Gastrocnemius medialis (tissue), 4 donors: ENCODE measurements around the gene LRP1. TPM values are rescaled to one million over a fixed set of nuclear protein-coding genes. Genes with fewer than 3 reads are reported as not detected.

Experiments used
- ATAC-seq, 2 donors: fragments of 150-250 bp; one replicate each; pipeline ENCODE4 v1.9.1; 2016
- DNase-seq, 2 donors: peaks; one replicate each; pipeline ENCODE4 v3.0.0-alpha.2; 2019
- H3K27ac ChIP-seq, 4 donors: fragments of 200-600 bp; sonication (generic); 1 replicate in 1 of 4; 2 replicates in 3 of 4; pipeline ENCODE4 v1.5.1; 2016 to 2018; ENCODE audit warnings: mild to moderate bottlenecking in 2 of 4, moderate library complexity in 1 of 4
- H3K27me3 ChIP-seq, 3 donors: fragments of 200-600 bp; sonication (generic) in 2 of 3; 1 replicate in 1 of 3; 2 replicates in 2 of 3; pipeline versions ENCODE4 v1.5.1 to v1.6.0; 2016 to 2019; ENCODE audit warnings: mild to moderate bottlenecking in 1 of 3, moderate library complexity in 1 of 3
- H3K36me3 ChIP-seq, 2 donors: fragments of 200-600 bp; sonication (generic) in 1 of 2; one replicate each; pipeline ENCODE4 v1.5.1; 2017 to 2018
- H3K4me1 ChIP-seq, 2 donors: fragments of 200-600 bp; sonication (generic) in 1 of 2; one replicate each; pipeline ENCODE4 v1.5.1; 2016 to 2017; ENCODE audit warnings: mild to moderate bottlenecking in 2 of 2
- H3K4me3 ChIP-seq, 4 donors: fragments of 200-600 bp; sonication (generic) in 3 of 4; 1 replicate in 1 of 4; 2 replicates in 3 of 4; pipeline ENCODE4 v1.5.1; 2016 to 2019; ENCODE audit warnings: mild to moderate bottlenecking in 2 of 4
- H3K9me3 ChIP-seq, 3 donors: fragments of 200-600 bp; sonication (generic) in 2 of 3; 1 replicate in 1 of 3; 2 replicates in 2 of 3; pipeline ENCODE4 v1.5.1; 2016 to 2019
- POLR2A ChIP-seq, 2 donors: fragments of 450-650 bp; IDR thresholded peaks; one replicate each; pipeline ENCODE4 v1.6.1; 2017; ENCODE audit warnings: antibody characterized with exemption in 2 of 2, mild to moderate bottlenecking in 2 of 2, moderate library complexity in 2 of 2
- in situ Hi-C, 4 donors: fragments of 200-750 bp; cut with MboI; loops; one replicate each; pipeline versions ENCODE4 v1.15.0 to v1.8.0; 2017; ENCODE audit warnings: low sequenced_read_pairs in 4 of 4
- intact Hi-C: fragments of 100-400 bp; cut with DNase I; formaldehyde crosslinking; loops from one replicate; pipeline ENCODE4 v1.15.1; 2023; ENCODE audit warnings: low total_unique reads
- total RNA-seq, 4 donors: library from RNA; depleted of rRNA; stranded (reverse); fragments of >200 nt; gene quantifications; one replicate each; pipeline versions ENCODE4 v1.1.0 to v1.2.3, GENCODE V29; 2016
- TF ChIP-seq, protein P1 (sequence below), 5 experiments: fragments of 450-650 bp in 3 of 5; fragments of 200-600 bp in 2 of 5; sonication (generic) in 2 of 5; IDR thresholded peaks in 4 of 5; conservative IDR thresholded peaks in 1 of 5; 1 replicate in 4 of 5; 2 replicates in 1 of 5; pipeline ENCODE4 v1.5.1; 2016 to 2019; ENCODE audit warnings: antibody characterized with exemption in 5 of 5, mild to moderate bottlenecking in 3 of 5, moderate library complexity in 3 of 5

The LRP1 gene
- total RNA-seq, 4 donors from 2014 or later: 26.1 to 53.5 (median 49.8) TPM

DNA sequence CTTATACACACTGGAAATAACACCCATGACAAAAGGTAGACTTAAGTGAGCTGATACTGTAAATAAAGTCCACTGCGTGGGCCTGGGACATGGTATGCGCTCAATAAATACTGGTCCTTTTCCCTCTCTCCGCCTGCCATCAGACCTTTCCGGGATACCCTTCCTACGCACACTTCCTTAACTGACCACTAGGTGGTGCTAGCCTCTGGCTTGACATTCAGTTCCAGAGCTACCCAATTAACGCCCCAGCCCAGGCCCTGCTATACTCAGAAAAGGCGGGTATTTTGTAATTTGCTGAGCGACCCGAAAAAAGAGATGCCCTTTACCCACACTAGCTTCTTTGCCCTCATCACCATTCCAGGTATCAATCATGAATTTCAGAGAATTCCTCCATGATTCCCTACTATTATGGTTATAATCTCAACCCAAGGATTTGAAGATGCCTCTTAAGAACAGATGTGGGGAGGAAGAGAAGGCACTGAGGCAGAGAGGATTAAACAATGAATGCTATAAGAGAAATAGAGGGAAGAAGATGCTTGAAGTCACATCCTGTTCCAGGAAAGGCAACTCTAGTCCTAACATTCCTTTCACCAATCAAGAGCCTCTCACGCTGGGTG, 3.9 kb upstream of the LRP1 start:
- intact Hi-C loops: loop anchor here (1.0 kb wide), 1 partner anchor 59 kb away; no protein-coding TSS in a partner anchor
- DNase-seq: peak in 1 of 2 donors; percentile 60
- H3K36me3 ChIP-seq: no peaks in the 10 kb centered on the region
- no peaks in the 10 kb centered on the region for H3K9me3 ChIP-seq
- TF ChIP-seq, protein P1, sequence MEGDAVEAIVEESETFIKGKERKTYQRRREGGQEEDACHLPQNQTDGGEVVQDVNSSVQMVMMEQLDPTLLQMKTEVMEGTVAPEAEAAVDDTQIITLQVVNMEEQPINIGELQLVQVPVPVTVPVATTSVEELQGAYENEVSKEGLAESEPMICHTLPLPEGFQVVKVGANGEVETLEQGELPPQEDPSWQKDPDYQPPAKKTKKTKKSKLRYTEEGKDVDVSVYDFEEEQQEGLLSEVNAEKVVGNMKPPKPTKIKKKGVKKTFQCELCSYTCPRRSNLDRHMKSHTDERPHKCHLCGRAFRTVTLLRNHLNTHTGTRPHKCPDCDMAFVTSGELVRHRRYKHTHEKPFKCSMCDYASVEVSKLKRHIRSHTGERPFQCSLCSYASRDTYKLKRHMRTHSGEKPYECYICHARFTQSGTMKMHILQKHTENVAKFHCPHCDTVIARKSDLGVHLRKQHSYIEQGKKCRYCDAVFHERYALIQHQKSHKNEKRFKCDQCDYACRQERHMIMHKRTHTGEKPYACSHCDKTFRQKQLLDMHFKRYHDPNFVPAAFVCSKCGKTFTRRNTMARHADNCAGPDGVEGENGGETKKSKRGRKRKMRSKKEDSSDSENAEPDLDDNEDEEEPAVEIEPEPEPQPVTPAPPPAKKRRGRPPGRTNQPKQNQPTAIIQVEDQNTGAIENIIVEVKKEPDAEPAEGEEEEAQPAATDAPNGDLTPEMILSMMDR (IDR thresholded peaks at IDR 0.05 in 4 of 5, conservative IDR thresholded peaks at IDR 0.05 in 1 of 5): peak; percentile 76 to 97 (median 92)
- TF ChIP-seq POLR2A (IDR thresholded peaks at IDR 0.05): no peak
- H3K27me3 ChIP-seq: no peaks in the 10 kb centered on the region
- peaks cover 7 to 11% of the 10 kb centered on the region in 2 donors for H3K4me1 ChIP-seq
- no peak overlapping the region for H3K27ac ChIP-seq
- in situ Hi-C loops: loop anchor here (5.0 kb wide), 2 partner anchors 53 to 58 kb away; no protein-coding TSS in a partner anchor
- no peak overlapping the region for H3K4me3 ChIP-seq
- peak; percentile 45 to 52 for ATAC-seq

DNA sequence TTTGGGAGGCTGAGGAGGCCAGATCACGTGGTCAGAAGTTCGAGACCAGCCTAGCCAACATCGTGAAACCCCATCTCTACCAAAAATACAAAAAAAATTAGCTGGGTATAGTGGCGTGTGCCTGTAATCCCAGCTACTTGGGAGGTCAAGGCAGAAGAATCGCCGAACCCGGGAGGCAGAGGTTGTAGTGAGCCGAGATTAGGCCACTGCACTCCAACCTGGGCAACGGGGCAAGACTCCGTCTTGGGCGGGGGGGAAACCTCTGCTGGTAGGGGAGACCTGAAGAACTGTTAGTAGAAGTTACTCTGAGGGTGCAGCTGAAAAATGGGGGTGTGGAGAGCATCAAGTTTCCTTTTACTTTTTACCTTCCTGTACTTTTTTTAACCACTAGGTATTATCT, 2.2 kb upstream of the LRP1 start:
- Histone ChIP-seq H3K27ac (no peak overlapping the region), H3K27me3 (no peaks in the 10 kb centered on the region), H3K36me3 (no peaks in the 10 kb centered on the region), H3K4me3 (no peak overlapping the region), H3K4me1 (peaks cover 7 to 13% of the 10 kb centered on the region in 2 donors), H3K9me3 (no peaks in the 10 kb centered on the region)
- TF ChIP-seq POLR2A (IDR thresholded peaks at IDR 0.05): no peak
- TF ChIP-seq, protein P1 (IDR thresholded peaks at IDR 0.05 in 4 of 5, conservative IDR thresholded peaks at IDR 0.05 in 1 of 5): no peak
- intact Hi-C loops (loop anchor here (5.0 kb wide), 1 partner anchor 39 kb away; the partner anchor contains the start of gene NAB2), in situ Hi-C loops (no loop called here)
- DNase-seq (no peak), ATAC-seq (no peak)

DNA sequence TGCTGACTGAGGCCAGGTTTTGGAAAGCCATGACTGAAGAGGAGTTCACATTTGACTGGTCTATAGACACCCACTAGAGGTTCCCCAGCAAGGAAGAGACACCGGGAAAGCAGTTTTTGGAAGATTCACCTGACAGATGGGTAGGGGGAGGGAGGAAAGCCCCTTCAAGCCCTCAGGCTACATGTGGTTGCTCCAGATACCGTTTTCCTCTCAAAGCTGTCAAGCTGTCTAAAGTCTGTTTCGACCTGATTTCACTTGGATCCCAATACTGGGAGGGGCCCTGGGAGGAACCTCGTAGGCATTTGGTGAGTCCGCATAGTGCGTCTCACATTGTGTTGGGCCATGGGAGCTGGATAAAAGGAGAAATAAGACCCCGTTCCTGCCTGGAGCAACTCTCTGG, 1.7 kb upstream of the LRP1 start:
- Histone ChIP-seq H3K4me3 (peak overlapping the region in 3 of 4 donors; percentile 72 to 94 (median 88)), H3K36me3 (no peaks in the 10 kb centered on the region), H3K27me3 (no peaks in the 10 kb centered on the region), H3K27ac (peak overlapping the region; percentile 87 to 94 (median 90)), H3K9me3 (no peaks in the 10 kb centered on the region), H3K4me1 (peaks cover 12 to 18% of the 10 kb centered on the region in 2 donors)
- ATAC-seq (no peak), DNase-seq (no peak)
- TF ChIP-seq, protein P1 (IDR thresholded peaks at IDR 0.05 in 4 of 5, conservative IDR thresholded peaks at IDR 0.05 in 1 of 5): no peak
- TF ChIP-seq POLR2A (IDR thresholded peaks at IDR 0.05): no peak
- intact Hi-C loops (loop anchor here (5.0 kb wide), 1 partner anchor 39 kb away; the partner anchor contains the start of gene NAB2), in situ Hi-C loops (no loop called here)

DNA sequence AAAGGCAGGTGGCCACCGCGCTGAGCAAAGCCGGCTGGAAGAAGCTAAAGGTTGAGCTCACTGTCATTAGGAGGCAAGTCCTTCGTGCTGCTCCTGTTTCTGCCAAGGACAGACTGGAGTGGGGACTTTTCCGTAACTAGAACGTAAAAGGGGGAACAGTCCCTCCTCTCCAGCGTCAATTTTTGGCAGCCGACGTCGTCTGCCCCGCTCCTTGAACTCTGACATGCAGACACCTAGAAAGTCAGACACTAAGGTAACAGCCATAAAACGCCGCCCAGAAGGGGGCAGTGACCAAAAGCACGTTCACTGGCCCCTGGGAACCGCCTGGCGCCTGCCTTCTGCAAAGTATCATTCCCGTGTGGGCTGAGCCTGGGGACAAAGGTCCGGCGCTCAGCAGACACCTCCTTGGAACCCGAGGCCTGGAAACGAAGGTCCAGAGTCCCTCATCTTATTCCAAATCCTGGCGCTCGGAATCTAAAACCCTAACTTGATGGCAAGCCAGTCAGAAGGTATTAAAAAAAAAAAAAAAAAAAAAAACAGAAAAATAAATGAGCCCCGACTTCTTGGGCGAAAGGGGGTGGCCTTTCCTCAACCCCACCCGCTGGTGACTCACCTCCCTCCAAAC, 1.1 kb upstream of the LRP1 start:
- Histone ChIP-seq H3K4me3 (peak overlapping the region; percentile 72 to 95 (median 91)), H3K4me1 (peaks cover 16 to 24% of the 10 kb centered on the region in 2 donors), H3K27ac (peak overlapping the region; percentile 87 to 94 (median 90)), H3K36me3 (no peaks in the 10 kb centered on the region), H3K27me3 (no peaks in the 10 kb centered on the region), H3K9me3 (no peaks in the 10 kb centered on the region)
- TF ChIP-seq POLR2A (IDR thresholded peaks at IDR 0.05): no peak
- TF ChIP-seq, protein P1 (IDR thresholded peaks at IDR 0.05 in 4 of 5, conservative IDR thresholded peaks at IDR 0.05 in 1 of 5): peak in 3 of 5 experiments; percentile 9 to 35 (median 35)
- in situ Hi-C loops (no loop called here), intact Hi-C loops (loop anchor here (1.0 to 5.0 kb wide), 2 partner anchors 40 to 48 kb away; partner anchors contain the start of gene NAB2)
- peak; percentile 51 to 67 for DNase-seq
- ATAC-seq: peak; percentile 40 to 47
